ENCODE measurements around the gene DCBLD1. TPM values are rescaled to one million over a fixed set of nuclear protein-coding genes. Genes with fewer than 3 reads are reported as not detected.
A peak's percentile ranks its signal among the peaks of the same experiment; 100 is the strongest.

DCBLD1 gene
- total RNA-seq, 1 donor from 2014 or later = 10.9 TPM

DNA sequence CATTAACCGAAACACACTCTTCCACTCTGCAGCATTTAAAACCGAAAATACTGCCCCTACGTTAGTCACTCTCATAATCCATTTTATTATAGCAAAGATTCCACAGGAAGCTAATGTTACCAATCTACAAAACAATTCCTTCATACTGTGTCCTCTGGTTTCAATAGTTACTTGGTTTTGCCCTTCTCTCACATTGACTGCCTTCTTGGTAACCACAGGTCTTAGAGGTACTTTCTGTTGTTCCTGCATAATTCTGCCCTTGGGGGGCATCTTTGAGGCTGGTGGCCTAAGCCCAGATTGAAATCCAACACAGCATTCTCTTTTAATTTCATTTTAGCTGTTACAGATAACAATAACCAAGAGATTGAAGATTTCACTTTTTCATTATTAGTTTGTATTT lies 9.8 kb upstream of the DCBLD1 start:
- no peak for DNase-seq

DNA sequence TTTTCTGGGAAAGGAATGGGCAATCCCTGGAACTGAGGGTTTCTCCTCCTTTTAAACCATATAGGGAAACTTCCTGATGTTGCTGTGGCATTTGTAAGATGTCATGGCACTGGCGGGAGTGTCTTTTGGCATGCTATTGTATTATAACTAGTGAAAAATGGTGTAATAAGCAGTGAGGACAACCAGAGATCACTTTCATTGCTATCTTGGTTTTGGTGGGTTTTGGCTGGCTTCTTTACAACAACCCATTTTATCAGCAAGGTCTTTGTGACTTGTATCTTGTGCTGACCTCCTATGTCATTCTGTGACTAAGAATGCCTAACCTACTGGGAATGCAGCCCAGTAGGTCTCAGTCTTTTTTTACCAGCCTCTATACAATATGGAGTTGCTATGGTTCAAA lies 9.1 kb upstream of the DCBLD1 start:
- DNase-seq = no peak

DNA sequence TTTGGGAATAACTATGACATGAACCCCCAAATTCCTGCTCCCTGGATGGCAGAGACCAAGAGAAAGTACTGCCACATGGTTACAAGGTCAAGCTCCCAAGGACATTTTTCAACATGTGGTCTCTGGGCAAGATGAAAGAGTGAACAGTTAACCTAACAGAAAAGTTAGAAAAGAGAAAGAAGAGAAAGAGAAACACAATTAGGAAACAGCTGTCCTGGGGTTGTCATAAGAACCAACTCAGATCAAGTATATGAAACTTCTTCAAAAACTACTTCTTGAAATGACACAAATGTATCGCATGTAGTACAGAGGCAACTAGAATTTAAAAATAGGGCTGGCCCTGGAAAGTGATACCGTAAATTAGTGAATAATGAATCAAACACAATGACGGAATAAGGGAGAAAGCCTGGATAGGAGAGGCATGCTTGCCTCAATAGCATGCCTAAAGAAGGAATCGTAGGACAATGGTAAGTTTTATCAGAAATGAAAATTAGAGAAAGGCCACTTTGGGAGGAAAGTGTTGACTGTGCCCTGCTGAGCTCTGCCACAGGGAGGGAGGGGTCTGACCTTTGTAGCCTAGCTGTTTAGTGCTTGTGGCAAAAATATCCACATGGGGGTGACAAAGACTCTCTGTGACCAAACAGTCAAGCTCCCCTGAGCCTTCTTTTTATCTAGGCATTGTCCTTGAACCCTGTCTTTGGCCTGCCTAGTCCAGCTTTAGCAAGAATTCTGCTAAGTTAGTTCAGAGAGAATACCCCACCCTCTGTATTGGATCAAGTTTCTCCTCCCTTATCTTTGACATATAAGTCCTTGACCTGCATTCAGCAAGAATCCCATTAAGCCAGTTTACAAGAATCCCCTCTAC lies 4.3 kb upstream of the DCBLD1 start:
- DNase-seq = no peak

DNA sequence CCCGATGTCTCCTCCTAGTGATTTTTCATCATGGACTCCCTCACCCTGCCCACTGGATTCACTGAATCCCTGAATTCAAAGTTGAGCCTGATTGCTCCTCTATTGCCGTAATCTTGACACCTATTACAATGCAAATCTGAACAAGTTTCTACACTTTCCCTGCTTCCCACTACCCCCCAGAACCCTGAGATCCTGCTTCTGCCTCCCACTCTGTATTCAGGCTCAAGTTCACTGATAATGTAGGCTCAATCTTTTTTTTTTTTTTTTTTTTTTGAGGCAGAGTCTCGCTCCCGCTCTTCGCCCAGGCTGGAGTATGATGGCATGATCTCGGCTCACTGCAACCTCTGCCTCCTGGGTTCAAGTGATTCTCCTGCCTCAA lies 3.6 kb upstream of the DCBLD1 start:
- DNase-seq = no peak

DNA sequence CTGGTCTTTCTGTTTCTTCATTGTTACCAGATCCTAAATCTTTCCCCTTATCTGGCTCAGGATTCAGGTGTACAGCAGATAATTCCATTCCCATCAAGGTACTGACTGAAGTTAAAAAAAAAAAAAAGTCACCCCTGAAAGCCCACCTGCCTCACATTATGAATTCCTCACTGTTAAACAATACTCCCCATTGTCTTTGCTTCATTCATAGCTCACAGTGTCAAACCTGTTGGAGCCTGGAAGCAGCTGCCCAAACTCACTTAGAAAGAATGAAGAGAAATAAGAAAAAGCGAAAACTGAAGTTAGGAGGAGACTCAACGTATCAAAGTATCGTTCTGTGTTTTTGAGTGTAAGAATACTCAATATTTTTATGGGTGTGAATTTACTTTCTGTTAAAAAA lies 1.8 kb upstream of the DCBLD1 start:
- DNase-seq = no peak

DNA sequence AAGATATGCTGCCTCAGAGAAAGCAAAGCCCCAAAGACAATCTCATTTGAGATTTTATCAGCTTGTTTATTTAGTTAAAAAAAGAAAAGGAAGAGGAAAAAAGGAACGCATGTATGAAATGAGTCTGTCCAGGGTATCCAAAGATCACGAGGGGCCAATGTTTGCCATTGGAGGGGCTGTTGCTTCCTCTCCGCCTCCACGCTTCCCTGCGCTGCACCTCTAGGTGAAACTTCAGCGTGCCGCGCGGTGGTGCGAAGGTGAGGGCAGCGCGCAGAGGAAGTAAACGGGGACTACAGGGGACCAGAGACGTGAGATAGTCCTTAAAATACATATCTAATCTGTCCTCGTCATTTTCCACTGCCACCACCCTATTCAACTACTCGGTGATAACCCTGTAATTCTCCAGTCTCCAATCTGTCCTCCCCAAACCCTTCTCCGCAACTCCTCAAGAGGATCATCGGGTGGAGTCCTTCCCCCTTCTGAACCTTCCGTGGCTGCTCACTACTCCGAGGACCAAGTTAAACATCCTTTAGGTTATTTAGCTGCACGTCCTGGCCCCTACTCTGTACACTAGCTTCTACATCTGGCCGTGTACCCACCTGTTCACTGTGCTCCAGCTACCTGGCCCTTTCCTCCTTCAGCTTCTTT lies 1.1 kb upstream of the DCBLD1 start:
- DNase-seq = no peak

DNA sequence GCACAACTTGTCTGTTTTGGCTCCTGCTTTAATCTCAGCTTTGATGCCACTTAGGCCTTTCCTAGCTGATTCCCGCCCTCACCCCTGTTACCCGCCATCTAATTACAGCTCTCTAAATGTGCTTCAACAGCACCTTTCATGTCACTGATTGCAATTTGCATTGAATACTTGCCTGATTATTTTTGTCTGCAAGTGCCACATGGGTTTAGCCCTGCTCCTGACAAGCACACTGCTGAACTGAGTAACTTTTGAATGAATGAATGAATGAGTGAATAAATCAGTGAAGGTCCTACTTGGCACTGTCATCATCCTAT lies 591 bp upstream of the DCBLD1 start:
- DNase-seq = no peak

DNA sequence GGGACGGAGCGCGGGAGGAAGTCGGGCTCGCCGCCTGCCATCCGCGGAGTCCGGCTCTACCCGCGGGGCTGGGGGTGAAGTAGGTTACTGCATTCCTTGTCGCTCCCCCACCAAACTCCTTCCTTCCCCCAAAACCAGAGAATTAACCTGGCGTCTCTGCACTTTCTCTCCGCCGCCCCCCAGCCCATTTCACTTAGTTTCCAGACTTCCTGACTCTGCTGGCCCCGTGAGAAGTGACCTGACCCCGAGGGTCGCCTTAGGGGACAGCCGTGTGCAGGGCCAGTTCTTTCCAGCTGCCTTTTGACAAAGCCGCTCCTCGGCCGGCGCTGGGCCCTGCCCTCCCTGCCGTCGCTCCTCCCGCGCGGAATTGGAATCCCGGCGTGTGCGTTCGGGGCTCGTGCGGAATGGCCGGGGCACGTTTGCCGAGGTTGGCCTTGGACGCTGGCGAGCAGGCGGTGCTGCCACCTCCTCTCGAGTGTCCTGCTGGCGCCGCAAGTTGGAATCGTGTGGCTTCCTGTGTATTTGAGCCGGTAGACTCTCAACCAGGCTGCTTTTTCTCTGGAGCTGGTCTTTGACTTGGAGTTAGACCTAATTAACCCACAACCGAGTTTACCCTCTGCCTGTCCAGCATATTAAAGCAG lies 650 bp downstream of the DCBLD1 start:
- DNase-seq = no peak

DNA sequence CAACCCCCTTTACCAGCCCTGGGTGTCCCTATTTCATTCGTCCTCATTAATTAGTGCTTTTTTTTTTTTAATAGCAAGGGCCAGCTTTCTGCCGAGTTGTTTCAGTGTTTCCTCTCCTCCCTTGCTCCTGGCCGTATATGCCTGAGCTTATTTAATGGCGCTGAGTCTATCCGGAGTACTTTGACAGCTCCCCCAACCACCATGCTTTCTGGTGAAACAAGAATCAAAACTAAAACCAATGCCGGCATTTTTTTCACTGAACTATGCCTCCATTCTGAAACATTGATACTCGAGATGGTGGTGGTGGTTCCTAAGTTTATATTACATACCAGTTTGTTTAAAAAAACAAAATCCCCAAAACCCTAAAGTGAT lies 1.2 kb downstream of the DCBLD1 start:
- peak; percentile 12 for DNase-seq

DNA sequence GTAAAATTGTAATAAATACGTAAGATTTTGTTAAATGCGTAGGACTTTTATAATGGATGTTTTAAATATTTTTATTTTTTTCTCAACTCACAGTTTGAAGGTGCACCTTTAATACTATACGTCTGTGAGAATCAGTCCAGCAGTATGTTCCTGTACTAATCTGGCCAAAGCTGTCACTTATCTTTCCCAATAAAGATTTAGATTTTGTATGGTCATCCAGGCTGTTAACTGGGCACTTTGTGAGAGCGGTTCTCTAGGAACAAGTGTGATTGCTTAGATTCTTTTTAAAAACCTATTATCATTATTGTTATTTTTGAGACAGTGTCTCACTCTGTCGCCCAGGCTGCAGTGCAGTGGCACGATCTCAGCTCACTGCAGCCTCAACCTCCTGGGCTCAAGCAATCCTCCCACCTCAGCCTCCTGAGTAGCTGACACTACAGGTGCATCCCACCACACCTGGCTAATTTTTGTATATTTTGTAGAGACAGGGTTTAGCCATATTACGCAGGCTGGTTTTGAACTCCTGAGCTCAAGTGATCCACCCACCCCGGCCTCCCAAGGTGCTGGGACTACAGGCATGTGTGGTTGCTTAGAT lies 1.7 kb downstream of the DCBLD1 start:
- no peak for DNase-seq

DNA sequence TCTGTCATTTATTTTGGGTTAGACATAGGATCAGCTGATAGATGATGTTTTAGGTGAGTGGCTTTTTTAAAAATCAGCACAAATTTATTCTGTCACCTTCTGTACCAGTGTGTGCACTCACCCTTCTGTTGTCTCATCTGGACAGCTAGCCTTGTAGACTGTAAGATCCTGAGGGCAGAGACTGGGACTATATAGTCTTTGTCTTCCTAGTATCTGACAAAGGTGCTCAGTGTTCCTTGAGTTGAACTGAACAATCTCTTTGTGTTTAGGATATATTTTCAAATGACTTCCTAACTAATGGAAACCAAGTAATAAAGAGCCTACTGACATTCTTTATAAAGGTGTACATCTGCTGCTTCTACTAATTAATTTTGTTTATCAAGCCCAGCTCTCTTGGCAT lies 3.0 kb downstream of the DCBLD1 start:
- no peak for DNase-seq

DNA sequence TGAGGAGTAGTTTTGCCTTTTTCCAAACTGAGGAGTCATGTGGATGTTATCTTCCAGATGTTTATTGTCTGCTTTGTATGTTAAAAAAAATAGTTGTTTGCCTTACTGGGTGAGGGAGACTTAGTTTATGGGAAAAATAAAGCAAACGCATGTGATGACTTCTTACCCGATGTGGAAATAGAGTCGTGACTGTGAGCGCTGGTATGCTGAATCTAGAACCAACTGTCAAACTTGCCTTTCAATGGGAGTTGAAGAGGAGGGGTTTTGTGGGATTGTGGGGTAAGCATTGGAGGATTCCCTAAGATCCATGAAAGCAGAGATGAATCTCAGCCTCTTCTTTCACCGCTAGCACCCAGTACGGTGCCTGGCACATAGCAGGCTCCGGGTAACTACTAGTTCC lies 5.3 kb downstream of the DCBLD1 start:
- DNase-seq = no peak

DNA sequence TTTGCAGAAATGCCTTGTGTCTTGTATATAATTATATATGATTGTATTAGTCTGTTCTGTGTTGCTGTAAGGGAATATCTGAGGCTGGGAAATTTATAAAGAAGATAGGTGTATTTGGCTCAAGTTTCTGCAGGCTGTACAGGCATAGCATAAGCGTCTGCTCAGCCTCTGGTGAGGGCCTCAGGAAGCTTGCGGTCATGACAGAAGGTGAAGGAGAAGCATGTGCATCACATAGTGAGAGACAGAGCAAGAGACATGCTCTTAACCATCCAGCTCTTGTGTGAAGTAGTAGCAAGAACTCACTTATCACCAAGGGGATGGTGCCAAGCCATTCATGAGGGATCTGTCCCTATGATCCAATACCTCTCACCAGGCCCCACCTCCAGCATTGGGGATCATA lies 6.5 kb downstream of the DCBLD1 start:
- DNase-seq = no peak

DNA sequence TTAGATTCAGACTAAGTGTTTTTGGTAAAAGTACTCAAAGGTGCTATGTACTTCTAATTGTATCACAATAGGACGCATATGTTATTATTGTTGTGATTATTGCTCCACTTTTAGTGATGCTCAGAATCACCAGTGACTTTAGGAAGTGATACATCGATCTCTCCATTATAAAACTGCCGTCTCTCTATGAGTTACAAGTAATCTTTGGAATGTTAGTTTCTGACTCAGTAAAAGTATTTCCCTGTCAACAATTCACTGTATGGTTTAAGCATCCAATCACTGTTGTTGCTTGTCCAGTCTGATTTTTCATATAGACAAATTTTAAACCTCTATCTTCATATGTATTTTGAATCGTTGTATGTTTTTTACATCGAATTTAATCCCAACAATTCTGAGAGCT lies 9.4 kb downstream of the DCBLD1 start:
- DNase-seq = no peak

DNA sequence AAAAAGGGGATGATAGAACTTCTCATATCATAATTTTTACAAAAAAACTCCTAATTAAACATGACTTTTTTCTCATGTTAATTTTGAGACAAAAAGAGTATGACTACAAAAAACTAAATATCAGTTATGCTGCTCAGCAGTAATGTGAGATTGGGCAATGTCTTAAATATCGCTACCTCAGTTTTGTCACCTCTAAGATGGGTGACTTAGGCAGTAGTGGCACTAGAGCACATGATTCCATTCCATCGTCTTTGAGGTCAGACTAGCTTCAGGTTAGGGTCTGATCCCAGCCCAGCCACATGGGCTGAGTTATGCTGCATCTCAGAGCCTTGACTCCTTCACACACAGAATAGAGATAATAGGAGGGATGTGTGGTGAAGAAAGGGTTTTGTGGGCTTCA lies 11.0 kb downstream of the DCBLD1 start:
- no peak for DNase-seq

DNA sequence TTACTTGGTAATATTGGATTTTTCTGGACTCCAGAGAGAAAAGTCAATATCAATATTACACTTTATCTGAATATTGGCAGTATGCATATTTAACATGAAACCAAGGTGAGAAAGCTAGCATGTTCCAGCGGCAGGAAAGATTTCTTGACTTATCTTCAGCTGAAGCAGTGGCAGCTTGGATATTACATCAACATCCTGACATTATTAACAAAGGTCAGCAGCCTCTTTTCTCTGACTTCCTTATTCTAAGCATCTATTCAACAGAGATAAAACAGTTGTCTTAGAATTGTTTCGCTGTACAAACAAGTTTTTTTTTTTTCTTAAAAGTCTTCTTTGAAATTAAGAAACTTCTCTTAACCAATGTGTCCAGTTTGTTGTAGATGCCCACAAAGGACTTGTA lies 11.8 kb downstream of the DCBLD1 start:
- no peak for DNase-seq

DNA sequence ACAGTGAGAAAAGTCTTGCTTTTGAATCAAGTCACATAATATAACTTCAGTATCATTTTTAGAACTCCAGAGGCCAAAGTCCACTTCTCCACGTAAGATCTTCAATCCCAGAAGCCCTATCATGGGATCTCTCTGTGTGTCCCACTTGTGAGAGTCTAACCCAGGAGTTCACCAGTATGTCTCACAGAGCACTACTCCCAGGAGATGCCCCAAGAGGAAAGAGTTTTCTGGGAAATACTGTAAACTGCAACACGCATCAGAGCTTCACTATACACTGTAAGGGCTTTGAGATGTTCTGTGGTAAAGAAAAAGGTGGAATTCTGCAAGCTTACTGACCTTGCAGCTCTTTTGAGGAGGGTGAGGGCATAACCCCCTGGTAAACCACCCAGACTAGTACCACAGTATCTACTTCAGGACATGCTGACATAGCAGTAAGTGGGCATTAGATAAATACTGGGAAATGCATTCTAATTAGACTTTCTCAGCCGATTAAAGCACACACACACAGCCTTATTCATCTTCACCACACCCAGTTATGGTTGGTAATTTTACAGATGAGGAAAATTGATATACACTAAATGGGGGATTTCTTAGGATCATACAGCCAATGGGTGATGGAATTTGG lies 12.3 kb downstream of the DCBLD1 start:
- DNase-seq = no peak

DNA sequence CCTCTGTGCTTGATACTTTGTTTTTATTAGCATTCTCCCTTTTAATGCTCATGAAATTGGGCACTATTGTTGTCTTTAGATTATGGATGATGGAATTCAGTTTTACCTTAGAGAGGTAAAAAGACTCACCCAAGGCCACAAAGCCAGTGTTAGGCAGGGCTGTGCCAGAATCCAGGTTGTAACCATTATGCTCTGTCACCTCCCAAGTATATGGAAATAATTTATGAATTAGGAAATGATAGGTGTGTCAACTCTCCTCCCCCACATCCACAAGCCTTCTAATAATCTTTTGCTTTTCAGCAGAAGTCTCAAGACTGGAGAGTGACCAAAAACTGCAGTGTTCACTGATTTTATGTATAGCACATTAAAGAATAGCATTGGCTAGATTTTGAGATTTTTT lies 13.0 kb downstream of the DCBLD1 start:
- DNase-seq = no peak

DNA sequence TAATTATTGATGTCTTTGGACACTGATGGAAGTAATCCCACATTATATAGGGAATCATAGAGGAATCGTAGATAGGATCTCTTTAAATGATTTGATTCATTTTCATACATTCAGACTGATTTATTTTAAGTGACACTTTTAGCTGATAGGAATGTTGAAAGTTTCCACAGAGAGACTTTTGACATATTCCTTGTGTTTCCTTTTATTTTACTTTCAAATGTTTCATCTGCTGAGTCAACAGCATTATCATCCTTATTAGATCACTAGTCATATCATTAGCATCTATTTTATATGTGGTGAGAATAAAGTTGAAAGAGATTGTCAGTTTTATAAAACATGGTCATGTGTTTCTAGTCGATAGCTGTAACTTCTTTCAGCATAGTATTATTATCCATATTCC lies 13.4 kb downstream of the DCBLD1 start:
- no peak for DNase-seq

DNA sequence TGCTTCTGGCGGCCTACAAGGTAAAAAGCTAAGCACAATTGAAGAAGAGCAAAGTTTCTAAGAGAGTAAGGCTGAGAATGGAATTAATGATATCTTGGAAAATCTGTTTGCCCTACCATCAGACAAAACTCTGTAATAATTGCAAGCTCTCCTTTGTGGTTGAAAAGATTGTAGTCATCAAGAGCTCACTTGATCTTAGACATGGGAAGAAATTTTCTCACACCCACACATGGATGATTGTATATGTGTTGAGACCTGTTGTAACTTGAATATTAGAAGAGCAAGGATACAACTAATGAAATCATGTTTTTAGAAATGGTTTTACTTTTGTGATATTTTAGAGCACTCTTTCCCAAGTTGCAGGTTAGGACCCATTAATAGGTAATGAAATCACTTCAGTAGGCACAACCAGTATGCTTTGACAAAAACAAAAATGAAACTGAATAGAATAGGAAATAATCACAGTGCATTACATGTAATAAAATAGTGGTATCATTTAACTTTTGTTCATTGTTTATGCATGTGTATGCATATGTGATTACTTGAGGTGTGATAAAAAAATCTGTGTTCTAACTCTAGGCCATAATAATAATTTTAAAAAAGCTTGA lies 14.0 kb downstream of the DCBLD1 start:
- DNase-seq = no peak

DNA sequence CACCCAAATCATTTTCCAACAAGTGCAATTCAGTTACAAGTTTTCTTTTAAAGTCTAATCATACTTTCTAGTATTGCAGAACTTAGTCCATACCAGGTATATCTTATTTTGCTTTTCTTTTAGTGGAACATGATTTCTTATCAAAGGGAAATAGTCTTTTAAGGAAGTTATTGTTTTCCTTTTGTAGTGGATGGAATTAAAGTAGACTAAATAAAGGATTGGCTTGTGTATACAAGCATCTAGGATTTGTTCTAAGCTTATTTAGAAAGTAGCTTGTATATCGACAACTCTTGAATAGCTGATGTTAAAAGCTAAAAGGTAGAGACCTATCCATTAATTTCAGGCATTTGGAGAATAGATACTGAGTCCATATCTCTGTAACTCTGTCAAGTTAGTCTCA lies 14.8 kb downstream of the DCBLD1 start:
- no peak for DNase-seq

DNA sequence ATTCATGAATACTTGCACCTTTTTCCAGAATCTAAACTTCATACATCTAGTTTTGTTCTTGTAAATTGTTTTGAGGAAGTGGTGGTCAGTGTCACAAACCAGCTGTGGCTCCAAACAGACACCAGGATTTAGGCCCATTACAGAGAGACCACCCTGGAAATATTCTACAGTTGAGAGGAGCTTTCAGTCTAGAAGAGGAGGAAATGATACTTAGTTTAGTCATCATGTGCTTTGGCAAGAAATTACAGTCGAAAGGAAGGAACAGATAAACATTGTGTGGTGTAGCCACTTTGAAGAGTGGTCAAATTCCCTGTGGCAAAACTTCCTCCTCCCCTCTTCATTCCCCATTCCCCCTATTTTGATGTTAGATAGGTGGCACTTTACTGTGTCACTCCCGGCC lies 15.7 kb downstream of the DCBLD1 start:
- DNase-seq = no peak

DNA sequence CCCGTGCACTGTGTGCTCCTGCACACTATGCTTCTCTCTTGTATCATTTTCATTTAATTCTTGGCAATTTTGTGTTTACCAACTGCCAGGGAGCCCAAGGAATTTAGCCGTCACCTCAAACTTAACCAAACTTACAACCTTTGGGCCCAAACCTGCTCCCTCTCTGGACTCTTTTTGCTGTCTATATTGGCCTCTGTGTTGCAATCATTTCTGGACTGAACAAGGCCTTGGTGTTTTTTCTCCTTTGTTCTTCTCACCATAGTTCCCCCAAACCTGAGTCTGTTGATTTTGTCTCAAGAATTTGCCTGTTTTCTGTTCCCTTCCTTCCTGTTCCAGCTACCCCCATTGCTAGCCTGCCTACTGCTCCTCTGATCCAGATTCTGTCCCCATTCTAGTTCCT lies 19.2 kb downstream of the DCBLD1 start:
- no peak for DNase-seq

All from skin of body (tissue), 2 donors.